ENCODE data around the gene IRS2.

GRCh38 chr13:109717686-109718085, 68.7 kb downstream of the IRS2 start:
- TF ChIP-seq FOXJ3 (CRISPR knock-in tag; IDR thresholded peaks at IDR 0.05) (no peak), EZH2phosphoT487 (IDR thresholded peaks at IDR 0.05; ENCODE audit: borderline replicate concordance, low read depth) (no peak), CTCF (IDR thresholded peaks at IDR 0.05) (no peak), USF2 (IDR thresholded peaks at IDR 0.05; ENCODE audit: borderline replicate concordance, low read depth, low read length) (no peak), MAX (IDR thresholded peaks at IDR 0.05; ENCODE audit: low read depth) (no peak), REST (IDR thresholded peaks at IDR 0.05; ENCODE audit: low read depth, low read length) (no peak), FOSL2 (IDR thresholded peaks at IDR 0.05; ENCODE audit: borderline replicate concordance, low read depth) (no peak), MXI1 (IDR thresholded peaks at IDR 0.05; ENCODE audit: low read depth, low read length) (no peak), TEAD4 (IDR thresholded peaks at IDR 0.05; ENCODE audit: borderline replicate concordance, insufficient read depth) (no peak), POLR2AphosphoS5 (IDR thresholded peaks at IDR 0.05; ENCODE audit: low read depth, low read length) (no peak), ZBTB33 (IDR thresholded peaks at IDR 0.05; ENCODE audit: borderline replicate concordance, low read depth) (no peak), JUND (IDR thresholded peaks at IDR 0.05) (no peak), EP300 (IDR thresholded peaks at IDR 0.05; ENCODE audit: borderline replicate concordance in 1 of 2, low read depth in 1 of 2, low read length in 1 of 2) (no peak)

All from SK-N-SH (cell line).